HG02943 (cell line): ENCODE measurements around the gene COL19A1.
"Not testable (repeated sequence)": the region's sequence is repeated elsewhere in the genome, so short reads cannot be mapped to it uniquely, and the experiment has no call there.

Experiments
- ATAC-seq: cut with Tn5 transposase; IDR thresholded peaks from one replicate; pipeline ENCODE4 v1.9.1; 2021; ENCODE audit warnings: mild to moderate bottlenecking, low read depth, moderate library complexity; ENCODE audit not compliant: unreplicated experiment

Gene COL19A1

DNA sequence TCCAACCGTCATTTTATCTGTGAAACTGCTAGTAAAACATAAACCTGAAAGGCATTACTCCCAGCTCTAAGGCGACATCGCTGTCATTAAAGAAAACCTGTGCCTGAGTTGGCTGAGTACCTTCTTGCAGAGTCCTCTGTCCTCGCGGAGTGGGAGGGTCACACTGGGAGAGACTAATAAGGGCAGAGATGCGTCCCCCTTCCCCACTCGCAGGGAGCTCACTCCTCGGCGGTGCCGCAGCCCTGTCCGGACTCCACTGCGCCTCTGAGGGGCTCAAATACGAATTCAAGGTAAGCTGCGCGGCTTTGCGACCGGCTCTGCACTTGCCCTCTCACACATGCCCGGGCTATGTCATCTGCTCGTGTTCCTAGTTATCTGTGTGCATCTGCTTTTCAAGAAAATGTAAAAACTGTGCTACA is at the start of gene COL19A1:
COL19A1 (plus strand) TSS at position 206 of the 419 bp plus-strand sequence. CDS start 13,012 bp downstream, outside the sequence.
- ATAC-seq, result peak; percentile 57

DNA sequence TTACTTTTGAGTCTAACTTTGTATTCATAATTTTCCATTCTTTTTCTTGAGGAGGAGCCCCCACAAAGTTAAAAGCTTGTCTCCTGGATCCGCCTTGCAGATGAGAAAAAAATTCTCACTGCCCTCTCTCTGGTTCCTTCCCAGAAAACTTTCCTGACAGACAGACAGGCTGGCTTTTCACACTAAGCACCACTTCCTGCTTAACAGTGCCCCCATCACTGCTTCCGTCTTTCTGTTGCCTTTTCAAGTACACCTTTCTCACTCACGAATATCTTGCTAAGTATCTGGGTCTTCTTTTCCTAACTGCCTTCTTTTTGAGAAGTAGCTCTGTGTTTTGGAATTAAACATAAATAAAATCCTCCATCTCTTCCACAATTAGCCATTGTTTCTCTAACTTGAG is 49.8 kb upstream of the COL19A1 start:
- no peak for ATAC-seq

DNA sequence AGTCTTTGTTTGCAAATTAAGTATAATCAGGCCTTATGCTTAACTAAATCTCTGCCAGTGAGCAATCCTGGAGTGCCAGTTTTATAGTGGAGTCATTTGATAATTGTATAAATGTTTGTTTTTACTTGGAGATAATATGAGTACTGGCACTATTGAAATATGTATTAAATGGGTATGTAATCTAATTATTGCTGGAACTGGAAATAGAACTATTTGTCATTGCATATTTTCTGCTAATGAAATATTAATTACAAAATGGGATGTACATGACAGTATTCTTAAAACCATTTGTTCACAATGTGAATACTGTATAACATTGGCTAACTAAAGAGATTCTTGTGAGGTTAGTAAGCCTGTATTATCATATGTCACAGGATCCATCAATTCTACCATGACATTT is 49.0 kb upstream of the COL19A1 start:
- ATAC-seq, result no peak

DNA sequence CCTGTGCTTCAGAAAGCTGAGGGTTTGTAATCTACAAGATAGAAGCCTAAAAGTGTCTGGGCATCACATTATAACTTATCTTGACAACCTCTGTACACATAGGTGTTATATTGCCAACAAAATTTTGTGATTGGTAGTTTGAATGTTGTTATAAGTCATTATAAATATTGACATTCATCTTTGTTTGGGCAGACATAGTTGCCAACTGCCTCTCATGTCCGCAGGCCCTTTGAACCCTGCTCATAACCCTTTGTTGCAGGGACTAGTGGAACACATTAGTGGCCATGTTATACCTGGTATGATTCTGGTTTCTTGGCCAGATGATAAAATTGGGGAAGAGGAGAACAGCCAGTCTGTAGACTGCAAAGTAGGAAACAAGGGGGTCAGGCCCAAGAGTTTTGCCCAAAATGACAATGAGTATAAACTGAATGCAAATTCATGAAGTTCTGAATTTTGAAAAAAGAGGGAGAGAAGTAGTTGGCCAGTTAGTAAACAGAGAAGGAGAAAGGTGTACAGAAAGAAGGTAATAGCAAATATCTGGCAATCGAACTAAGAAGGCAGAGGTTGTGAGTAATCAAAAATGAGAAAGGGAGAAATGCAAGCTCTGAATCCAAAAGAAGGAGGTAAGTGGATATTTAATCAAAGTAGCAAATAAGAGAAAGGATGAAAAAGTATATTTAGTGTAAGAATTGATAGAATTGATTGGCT is 48.0 kb upstream of the COL19A1 start:
- ATAC-seq, result no peak

DNA sequence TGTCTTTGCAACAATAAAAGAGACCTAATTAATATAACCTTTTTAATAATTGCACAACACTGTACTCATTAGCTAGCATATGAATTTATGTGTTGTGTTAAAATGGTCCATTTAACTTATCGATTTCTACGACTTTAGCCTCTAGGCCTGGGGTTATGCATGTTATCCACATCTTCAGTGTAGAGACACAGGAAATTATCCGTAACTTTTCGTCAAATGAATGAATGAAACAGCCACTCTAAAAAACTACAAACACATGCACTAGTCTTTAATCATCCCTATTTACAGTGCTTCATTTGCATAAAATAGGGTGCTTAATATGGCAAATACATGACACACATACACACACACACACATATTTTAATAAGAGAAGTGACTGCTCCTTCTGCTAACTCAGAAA is 47.2 kb upstream of the COL19A1 start:
- ATAC-seq, result no peak

DNA sequence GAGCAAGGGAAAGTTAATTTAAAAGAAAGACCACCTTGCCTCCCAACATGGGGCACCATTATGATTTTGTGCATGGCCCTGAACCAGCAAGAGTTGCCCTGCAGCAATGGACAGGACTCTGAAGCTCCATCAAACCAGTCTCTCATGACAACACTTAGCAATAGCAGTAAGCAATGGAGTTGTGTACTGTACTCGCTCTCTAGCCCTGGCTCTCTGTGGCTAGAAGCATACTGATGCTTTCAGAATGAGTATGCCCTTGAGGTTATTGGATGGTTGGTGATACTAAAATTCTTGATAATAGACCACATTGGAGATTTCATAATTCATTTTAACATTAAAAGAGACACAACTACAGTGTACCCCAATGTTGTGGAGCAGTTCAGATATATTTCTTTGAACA is 46.3 kb upstream of the COL19A1 start:
- ATAC-seq, result no peak

DNA sequence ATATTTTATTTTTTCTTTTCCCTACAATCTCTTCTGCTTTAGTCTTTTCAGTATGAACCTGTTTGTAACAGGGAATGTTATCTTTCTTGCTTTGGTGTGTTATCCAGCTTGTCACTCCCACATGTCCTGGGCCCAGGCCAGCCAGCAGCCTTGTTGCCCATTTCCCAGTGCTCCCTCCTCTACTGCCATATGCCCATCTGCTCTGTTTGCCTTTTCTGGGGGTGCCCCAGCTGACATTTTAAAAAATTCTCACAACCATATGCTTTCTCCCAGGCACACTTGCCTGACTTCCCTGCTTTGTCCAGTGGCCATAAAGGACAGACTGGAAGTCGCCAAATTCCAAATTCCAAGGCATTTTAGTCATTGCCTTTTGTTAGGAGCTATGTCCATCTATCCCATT is 45.9 kb upstream of the COL19A1 start:
- no peak for ATAC-seq

DNA sequence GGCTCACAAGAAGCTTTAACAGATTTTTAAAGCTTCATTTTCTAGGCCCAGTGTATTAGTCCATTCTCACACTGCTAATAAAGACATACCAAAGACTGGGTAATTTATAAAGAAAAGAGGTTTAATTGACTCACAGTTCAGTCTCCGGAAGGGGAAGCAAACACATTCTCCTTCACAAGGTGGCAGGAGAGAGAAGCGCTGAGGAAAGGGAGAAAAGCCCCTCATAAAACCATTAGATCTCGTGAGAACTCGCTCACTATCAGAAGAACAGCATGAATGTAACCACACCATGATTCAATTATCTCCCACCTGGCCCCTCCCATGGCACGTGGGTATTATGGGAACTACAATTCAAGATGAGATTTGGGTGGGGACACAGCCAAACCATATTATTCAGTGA is 42.0 kb upstream of the COL19A1 start:
- ATAC-seq, result not testable (repeated sequence)

DNA sequence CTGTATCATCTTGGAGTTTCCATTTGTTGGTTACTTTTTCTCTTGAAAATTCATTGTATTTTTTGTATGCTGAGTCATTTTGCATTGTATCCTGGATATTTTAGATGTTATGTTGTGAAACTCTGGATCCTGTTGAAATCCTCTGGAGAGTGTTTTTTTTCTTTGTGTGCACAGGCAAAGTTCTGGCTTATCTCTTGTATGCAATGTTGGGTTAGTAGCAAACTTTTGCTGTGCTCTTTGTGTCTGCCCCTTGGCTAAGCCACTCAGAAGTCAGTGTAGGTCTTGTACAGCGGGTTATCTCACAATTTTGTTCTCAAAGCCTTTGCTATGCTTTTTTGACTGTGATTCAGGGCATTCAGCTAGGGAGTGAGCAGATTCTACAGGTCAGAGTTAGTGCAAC is 40.5 kb upstream of the COL19A1 start:
- no peak for ATAC-seq

DNA sequence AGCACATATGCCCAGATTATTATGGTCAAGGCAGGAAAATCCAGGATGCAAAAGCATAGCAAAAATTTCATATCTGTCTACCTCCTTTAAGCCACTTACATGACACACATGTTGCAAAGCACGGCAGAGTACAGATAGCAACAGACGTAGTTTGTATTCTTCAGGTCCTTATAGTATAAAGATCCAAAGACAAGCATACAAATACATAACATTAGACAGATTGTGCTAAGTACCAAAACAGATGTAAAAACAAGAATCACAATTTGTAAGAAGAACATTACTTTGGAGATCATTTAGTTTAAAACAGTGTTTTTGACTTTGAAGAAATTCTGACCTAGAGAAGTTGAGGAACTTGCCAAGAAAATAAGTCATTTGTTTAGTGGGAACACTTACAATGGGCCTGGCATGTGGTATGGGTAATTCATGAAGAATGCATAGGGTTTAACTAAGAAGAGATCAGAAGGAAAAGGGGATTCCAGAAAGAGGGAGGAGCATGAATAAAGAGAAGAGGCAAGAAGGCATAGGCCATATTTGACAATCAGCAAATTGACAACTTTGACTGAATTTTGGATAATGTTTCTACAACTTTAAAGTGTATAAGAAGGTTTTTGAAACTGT is 39.0 kb upstream of the COL19A1 start:
- no peak for ATAC-seq

DNA sequence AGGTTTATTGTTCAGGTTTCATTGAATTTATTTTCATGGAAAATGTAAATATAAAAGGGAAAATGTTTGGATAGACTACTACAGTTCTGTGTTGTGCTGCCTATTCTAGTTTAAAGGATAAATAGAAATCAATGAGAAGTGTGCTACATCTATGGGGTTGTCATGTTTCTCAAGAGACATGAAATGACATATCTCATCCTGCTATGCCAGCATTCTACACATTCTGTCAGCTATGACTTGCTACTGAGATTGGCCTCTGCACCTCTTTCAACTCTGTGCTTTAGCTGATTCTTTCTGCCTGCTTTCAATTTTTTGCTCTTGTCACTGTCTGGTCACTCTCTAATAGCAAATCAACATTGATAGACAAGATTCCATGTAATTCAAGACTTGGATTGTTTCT is 33.8 kb upstream of the COL19A1 start:
- ATAC-seq, result no peak

DNA sequence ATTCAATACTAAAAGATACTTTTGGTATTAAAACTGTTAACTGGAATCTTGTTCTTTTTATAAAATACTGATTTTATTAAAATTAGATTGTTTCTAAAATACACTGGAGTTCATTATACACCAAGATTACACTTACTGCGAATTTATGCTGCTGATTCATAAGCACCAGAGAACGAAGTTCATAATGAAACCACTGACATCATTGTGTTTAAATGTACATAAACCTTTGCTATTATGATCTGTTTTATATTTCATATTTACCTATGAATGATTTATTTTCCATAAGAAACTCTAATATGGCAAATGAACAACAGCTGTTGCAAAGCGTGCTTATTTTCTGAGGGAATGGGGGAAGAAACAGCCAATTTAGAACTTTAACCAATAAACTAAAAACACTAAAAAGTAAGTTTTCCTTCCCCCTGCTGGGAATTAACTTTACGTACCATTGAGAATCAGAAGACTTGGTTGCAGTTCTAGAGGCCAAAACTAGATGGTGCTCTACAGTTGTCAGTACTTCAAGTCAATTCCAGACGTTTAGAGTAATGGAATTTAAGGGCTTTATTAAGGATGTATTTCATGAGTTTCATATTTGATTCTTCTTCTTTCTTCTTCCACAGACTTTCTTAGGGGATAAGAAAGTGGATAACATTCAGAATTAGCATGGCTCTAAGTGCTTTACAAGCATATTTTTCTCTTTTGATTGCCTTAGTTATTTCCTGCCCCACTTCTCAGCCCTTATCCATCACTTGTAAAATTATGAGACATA is 30.8 kb upstream of the COL19A1 start:
- ATAC-seq, result no peak

DNA sequence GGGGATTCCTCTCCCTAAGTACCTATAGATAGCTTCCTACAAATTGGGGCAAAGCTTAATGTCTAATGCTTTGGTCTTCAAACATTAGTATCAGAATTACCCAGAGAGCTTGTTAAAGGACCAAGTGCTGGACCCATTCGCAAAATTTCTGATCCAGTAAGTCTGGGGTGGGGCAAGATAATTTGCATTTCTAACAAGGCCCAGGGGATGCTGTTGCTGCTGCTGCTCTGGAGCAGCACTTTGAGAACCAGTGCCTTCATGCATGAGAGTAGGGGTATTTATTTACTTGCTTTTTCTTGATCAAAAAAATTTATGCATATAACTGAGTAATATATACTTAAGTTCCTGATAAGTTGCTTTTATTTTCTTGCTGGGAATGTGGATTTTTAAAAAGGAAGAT is 24.5 kb upstream of the COL19A1 start:
- ATAC-seq, result no peak

DNA sequence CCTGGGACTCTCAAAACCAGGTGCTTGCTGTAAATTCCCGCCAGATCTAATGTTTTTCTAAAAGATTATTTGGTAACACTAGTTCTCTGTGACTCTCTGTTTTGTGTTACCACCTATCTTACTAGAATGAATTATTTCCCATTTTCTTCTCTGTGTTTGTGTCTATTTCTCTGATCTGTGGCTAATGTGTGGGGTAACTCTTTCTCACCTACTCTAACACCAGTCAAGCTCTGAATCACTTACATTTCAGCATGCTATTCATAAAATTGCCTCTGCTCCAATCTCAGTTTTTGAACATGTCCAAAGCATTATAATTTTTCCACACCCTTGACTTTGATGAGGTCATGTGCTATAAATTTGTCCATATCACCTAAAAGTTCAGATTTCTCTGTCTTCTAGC is 23.2 kb upstream of the COL19A1 start:
- ATAC-seq, result no peak

DNA sequence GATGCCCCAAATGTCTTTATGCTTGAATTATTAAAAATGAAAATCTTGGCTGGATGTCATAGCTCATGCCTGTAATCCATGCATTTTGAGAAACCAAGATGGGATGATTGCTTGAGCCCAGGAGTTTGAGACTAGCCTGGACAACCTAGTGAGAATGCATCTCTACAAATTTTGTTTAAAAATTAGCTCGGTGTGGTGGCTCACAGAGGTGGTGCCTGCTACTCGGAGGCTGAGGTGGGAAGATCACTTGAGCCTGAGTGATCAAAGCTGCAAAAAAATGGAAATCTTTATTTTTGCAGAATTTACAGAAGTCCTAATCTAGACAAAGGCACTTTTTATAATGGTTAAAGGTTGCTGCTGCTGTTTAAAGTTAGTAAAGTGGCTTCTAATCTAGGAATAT is 20.0 kb upstream of the COL19A1 start:
- no peak for ATAC-seq

DNA sequence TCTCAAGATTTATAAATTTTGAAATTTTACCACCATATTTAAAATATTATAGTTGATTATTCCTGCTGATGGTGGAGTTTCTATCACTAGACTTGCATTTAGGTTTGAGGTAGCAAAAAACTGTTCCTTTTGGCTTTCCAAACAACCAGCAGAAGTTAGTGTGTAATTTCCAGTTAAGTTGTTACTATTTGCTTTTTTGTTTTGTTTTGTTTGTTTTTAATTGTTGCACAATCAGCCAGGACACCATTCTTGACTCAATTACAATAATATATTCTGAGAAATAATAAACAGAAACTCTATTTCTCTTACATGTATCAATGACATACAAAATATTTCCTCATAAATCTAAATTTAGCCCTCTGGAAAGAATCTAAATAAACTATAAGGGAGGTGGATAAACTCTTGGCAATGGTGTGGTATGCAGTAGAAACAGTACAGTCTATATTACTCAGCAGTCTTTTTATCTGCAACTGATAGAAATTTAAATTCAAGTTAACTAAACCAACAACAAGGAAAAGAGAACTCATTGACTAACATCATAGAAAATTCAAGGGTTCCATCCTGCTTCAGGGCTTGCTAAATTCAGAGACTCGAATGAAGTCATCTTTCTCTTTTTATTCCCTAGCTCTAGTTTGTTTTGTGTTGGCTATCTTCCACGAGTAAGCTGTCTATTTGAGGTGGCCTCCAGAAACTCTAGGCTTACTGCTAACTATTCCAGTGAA is 19.4 kb upstream of the COL19A1 start:
- ATAC-seq, result no peak

DNA sequence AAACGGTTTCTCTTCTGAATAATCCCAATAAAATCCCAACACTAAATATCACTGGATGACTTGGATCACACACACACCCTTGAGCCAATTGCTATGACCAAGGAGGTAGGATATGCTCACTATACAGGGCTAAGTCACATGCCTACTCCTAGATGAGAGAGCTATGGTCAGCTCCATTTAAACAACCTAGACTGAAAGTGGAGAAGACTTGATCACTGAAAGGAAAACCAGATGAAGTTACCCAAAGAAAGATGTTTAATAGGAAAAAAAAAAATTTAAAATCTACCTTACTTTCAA is 18.9 kb upstream of the COL19A1 start:
- ATAC-seq, result no peak

DNA sequence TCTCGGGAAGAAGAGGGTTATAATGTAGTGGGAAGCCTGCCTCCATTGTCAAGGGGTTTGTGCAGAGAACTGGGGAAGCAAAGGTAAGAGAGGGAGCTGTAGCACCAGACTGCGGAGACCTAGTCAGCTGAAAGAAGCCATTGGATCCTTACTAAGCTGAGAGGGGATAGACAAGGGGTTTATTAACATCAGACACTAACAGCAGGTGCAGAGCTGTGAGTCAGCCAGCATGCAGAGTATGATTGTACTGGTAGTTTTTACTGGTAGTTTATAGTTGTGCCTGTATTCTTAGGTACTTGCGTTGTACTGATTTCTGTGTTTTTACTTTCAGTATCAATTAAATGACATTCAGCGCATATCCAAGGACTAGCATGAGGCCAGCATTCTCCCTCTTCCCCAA is 17.8 kb upstream of the COL19A1 start:
- no peak for ATAC-seq

DNA sequence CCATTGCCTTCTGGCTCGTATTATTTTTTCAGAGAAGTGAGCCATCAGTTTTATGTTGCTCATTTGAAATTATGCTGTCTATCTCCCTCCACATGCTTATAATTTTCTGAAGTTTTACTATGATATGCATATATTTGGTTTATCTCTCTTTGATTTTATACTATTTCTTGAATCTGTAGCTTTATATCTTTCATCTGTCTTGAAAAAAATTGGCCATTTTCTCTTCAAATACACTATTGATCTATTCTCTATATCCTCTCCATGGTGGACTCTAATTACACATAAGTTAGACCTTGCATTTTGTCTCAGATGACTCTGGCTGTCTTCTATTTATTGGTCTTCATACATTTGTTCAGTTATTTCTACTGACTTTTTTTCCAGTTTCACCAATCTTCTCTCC is 13.7 kb upstream of the COL19A1 start:
- ATAC-seq, result no peak

DNA sequence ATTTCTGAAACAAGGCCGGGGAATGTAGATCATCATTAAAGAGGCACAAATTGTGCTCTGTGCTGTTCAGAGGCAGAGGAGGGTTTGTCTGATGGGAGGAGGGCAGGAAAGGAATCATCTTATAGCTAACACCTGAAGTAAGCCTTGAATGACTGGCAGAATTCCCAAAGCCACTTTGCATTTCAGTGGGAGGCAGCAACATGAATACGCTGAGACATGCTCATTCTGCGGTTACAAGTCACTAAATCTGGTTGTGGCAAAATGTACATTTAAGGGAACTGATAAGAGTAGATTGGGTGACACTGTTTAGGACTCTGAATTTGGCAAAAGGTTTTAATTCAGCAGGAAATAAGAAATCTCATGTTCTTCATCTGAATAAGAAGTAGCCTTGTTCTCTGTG is 4.4 kb upstream of the COL19A1 start:
- ATAC-seq, result no peak

DNA sequence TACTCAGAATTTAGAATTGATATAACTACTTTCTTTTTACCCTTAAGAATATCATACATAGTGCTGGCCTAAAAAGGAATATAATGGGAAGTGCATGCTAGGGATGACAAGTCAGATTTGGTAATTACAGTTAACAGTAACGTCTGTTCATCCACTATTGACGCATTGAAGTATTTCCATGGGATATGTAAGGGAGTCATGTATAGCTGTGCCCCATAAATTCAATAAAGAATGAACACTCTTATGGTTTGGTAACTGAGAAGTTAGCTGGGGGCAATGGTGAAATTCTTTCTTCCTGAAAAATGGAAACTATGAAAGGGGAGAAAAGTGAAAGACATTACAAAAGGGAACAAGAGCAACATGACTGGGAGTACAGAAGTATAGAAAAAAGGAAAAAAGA is 2.6 kb upstream of the COL19A1 start:
- ATAC-seq, result no peak
